ENCODE results near the gene RAPGEF1. TPM values are rescaled to one million over a fixed set of nuclear protein-coding genes. Genes with fewer than 3 reads are reported as not detected.
"Not testable (repeated sequence)": the region's sequence is repeated elsewhere in the genome, so short reads cannot be mapped to it uniquely, and the experiment has no call there.

The RAPGEF1 gene
- polyA plus RNA-seq, 1 donor = 122 TPM

- DNase-seq = no peak
These were observed 57.6 kb downstream of the RAPGEF1 start for GRCh38 chr9:131682261-131682660.

DNA sequence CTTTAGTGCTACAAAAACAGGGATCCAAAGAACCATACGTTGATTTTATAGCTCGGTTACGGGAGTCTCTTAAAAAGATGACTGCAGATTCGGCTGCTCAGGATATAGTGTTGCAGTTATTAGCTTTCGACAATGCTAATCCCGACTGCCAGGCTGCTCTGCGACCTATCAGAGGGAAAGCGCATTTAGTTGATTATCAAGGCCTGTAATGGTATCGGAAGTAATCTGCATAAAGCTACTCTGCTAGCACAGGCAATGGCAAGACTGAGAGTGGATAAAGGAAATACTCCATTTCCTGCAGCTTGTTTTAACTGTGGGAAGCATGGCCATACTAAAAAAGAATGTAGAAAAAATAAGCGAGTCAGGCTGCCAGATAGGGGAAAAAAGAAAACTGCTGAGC is 58.0 kb downstream of the RAPGEF1 start:
- not testable (repeated sequence) for DNase-seq

GRCh38 chr9:131681108-131681507 is 58.8 kb downstream of the RAPGEF1 start:
- DNase-seq = not testable (repeated sequence)

GRCh38 chr9:131679261-131680020 is 60.4 kb downstream of the RAPGEF1 start:
- DNase-seq = no peak

- peak; percentile 65 for DNase-seq
These were observed 61.3 kb downstream of the RAPGEF1 start for GRCh38 chr9:131678499-131679111.

- DNase-seq = peak; percentile 51
These were observed 62.3 kb downstream of the RAPGEF1 start for GRCh38 chr9:131677444-131678180.

DNA sequence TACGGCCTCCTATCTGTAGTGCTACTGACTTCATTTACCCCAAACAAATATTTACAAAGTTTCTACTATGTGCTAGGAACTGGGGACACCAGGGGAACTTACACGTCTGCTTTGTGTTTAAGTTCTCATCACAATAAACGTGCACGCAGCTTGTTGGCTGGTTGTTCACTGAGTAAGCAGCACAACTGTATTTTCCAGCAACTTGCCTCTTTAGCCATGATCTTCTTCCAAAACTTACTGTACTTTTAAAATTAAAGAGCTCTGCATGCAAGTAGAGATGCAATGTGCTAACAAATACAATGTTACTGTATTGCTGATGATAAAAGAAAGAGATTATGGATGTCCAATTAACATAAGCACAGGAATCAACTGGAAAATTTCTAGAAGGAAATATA is 62.8 kb downstream of the RAPGEF1 start:
- DNase-seq = peak; percentile 54

- no peak for DNase-seq
These were observed 63.4 kb downstream of the RAPGEF1 start for GRCh38 chr9:131676431-131676972.

DNA sequence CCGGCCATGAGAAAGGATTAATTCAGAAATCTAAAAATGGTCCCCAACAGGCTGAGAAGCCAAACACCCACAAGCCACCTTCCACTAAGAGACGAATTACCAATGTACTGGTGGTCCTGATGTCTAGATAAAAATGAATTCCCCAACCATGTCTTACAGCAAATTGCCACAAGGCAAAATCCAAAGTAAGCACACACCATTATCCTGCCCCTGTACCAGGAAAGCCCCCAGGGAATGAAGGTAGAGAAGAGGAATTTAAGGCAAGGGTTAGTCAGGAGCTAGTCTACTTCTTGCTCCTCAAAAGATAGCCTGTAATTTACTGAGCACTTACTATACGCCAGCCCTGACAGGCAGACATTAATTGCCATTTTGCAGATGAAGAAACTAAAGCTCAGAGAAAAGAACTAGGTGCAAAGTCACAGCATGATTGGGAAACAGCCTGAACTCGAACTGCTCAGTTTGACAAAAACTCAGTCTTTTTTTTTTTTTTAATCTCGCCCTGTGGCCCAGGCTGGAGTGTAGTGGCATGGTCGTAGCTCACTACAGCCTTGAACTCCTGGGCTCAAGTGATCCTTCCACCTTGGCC is 64.3 kb downstream of the RAPGEF1 start:
- no peak for DNase-seq

- DNase-seq = no peak
These were observed 65.2 kb downstream of the RAPGEF1 start for GRCh38 chr9:131674425-131675421.

GRCh38 chr9:131673531-131673930 is 66.3 kb downstream of the RAPGEF1 start:
- no peak for DNase-seq

DNA sequence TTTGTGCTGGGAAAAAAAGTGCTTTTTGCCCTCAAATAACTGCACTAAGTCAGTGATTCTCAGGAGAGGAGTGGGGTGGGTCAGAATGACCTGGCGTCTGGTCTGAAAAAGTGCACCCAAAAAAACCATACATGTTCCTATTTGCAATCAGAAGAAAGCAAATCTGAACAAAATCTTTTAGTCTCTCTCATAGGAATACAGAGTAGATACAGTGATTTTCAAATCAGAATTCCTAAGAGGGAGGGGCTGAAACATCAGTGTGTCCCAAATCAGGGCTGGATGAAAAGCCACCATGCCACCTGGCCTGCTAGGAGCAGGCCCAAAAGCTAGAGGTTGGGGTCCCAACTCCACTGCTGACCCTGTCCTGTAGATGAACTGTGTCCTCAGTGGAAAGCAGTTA is 66.8 kb downstream of the RAPGEF1 start:
- DNase-seq = no peak

- DNase-seq = no peak
These were observed 67.4 kb downstream of the RAPGEF1 start for GRCh38 chr9:131672451-131672850.

GRCh38 chr9:131671133-131671520 is 68.7 kb downstream of the RAPGEF1 start:
- no peak for DNase-seq

- DNase-seq = no peak
These were observed 69.4 kb downstream of the RAPGEF1 start for GRCh38 chr9:131670247-131671132.

- DNase-seq = no peak
These were observed 70.4 kb downstream of the RAPGEF1 start for GRCh38 chr9:131669269-131670157.

DNA sequence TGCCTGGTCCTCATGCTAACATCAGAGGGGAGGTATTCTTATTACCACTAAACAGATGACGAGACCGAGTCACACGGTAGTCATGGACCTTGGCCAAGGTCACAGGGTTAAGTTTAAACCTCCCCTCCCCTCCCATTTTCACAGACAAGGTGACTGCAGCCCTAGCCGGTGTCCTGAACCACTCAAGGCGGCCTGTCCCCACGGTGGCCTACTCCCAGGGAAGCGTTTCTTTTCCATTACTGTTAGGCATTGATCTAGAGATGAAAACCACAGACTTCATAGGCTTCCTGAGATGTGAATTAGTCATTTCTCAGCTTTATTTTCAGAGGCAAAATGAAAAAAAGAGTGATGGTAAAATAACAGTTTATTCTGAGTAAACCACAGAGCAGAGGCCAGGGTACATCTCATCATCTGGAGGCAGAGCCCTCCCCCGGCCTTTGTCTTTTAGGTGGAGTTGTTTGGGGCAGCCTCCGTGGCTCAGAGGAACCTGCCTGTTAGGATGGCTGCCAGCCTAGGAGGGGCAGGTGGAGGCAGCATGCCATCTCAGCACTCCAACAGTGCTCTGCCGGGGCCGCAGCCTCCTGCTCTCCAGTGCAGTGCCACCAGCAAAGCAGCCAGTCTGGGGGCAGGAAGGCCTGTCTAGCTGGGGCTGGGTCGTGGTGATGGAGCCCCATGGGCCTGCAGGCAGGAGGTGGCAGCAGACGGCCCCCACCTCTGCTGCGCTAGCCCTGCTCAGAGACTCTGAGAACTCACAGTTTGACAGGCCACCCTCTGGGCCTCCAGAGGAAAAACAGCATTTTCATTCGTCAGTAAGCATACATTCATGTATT is 71.2 kb downstream of the RAPGEF1 start:
- no peak for DNase-seq

GRCh38 chr9:131668057-131668438 is 71.8 kb downstream of the RAPGEF1 start:
- no peak for DNase-seq

DNA sequence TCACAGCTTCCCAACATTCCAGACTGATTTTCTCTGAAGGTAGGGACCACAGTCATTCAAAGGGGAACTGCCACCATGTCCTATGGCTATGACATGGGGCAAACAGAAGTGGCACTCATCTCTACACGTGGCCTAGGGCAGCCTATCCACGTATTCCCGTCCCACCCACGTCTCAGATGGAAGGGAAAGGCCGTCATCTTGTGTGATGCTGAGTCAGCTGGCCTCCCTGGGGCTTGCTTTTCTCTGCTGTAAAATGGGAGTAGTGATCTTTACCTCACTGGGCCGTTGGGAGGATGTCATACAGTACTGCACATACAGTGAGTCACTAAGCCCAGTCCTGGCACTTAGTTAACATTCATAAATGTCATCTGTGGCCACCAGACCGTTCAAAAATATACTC is 72.3 kb downstream of the RAPGEF1 start:
- no peak for DNase-seq
